HEK293 (cell line): ENCODE measurements around the gene INPP5D.

Experiments
- BCL11A ChIP-seq: fragments of 450-650 bp; formaldehyde crosslinking; IDR thresholded peaks from 2 replicates; pipeline ENCODE4 v1.5.1; 2016; ENCODE audit warnings: low read depth, missing biosample characterization, missing genetic modification characterization
- HOXA7 ChIP-seq: sonication (generic); formaldehyde crosslinking; IDR thresholded peaks from 2 replicates; pipeline ENCODE4 v1.8.1; 2022; ENCODE audit warnings: missing genetic modification reagents, borderline replicate concordance
- HOXD13 ChIP-seq: sonication (generic); formaldehyde crosslinking; IDR thresholded peaks from 2 replicates; pipeline ENCODE4 v1.8.0; 2022; ENCODE audit warnings: missing genetic modification reagents, borderline replicate concordance
- MEIS1 ChIP-seq: sonication (generic); formaldehyde crosslinking; IDR thresholded peaks from 2 replicates; pipeline ENCODE4 v1.8.1; 2022; ENCODE audit warnings: missing genetic modification reagents, mild to moderate bottlenecking, borderline replicate concordance
- PRDM4 ChIP-seq: fragments of 450-650 bp; formaldehyde crosslinking; IDR thresholded peaks from 2 replicates; pipeline ENCODE4 v1.5.1; 2017; ENCODE audit warnings: missing biosample characterization, missing genetic modification characterization
- YY1 ChIP-seq: fragments of 450-650 bp; formaldehyde crosslinking; IDR thresholded peaks from 2 replicates; pipeline ENCODE4 v1.5.1; 2018; ENCODE audit warnings: missing biosample characterization, missing genetic modification characterization
- YY2 ChIP-seq: fragments of 450-650 bp; formaldehyde crosslinking; IDR thresholded peaks from 2 replicates; pipeline ENCODE4 v1.5.1; 2016; ENCODE audit warnings: missing biosample characterization, missing genetic modification characterization
- ZBTB26 ChIP-seq: fragments of 450-650 bp; formaldehyde crosslinking; optimal IDR thresholded peaks from 2 replicates; pipeline ENCODE3; 2016; ENCODE audit warnings: missing biosample characterization, mild to moderate bottlenecking, missing genetic modification characterization
- ZFP3 ChIP-seq: fragments of 450-650 bp; formaldehyde crosslinking; IDR thresholded peaks from 2 replicates; pipeline ENCODE4 v1.5.1; 2016; ENCODE audit warnings: low read depth, missing biosample characterization, missing genetic modification characterization
- ZNF394 ChIP-seq: fragments of 450-650 bp; formaldehyde crosslinking; IDR thresholded peaks from 2 replicates; pipeline ENCODE4 v1.5.1; 2016; ENCODE audit warnings: missing biosample characterization, missing genetic modification characterization, mild to moderate bottlenecking, moderate library complexity, borderline replicate concordance
- ZNF398 ChIP-seq: fragments of 450-650 bp; formaldehyde crosslinking; IDR thresholded peaks from 2 replicates; pipeline ENCODE4 v1.5.1; 2017; ENCODE audit warnings: missing biosample characterization, missing genetic modification characterization
- ZNF580 ChIP-seq: fragments of 450-650 bp; formaldehyde crosslinking; IDR thresholded peaks from 2 replicates; pipeline ENCODE4 v1.5.1; 2016; ENCODE audit warnings: missing biosample characterization, missing genetic modification characterization
- ZSCAN23 ChIP-seq: fragments of 450-650 bp; formaldehyde crosslinking; IDR thresholded peaks from 2 replicates; pipeline ENCODE4 v1.5.1; 2016; ENCODE audit warnings: missing biosample characterization, missing genetic modification characterization
- TF ChIP-seq, protein P1 (sequence below): fragments of 450-650 bp; formaldehyde crosslinking; IDR thresholded peaks from 2 replicates; pipeline ENCODE4 v1.5.1; 2016; ENCODE audit warnings: missing biosample characterization, missing genetic modification characterization

DNA sequence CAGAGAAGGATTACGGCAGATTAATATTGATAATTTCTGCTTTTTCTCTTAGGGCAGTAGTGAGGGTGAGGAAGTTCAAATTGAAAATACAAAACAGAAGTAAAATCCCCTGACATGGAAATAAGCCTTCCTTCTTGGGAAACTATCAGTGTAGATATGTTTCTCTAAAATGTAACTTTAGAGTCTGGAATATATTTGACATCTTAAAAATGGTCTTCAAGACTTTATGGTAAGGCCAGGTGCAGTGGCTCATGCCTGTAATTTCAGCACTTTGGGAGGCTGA, 33.0 kb downstream of the INPP5D start:
- TF ChIP-seq ZFP3 (tag by site-specific recombination) (no peak), PRDM4 (tag by site-specific recombination) (no peak), BCL11A (tag by site-specific recombination) (no peak), ZNF394 (tag by site-specific recombination) (no peak), YY2 (no peak), ZSCAN23 (tag by site-specific recombination) (no peak), ZBTB26 (tag by site-specific recombination) (no peak), HOXA7 (CRISPR knock-in tag) (no peak), MEIS1 (CRISPR knock-in tag) (no peak), HOXD13 (CRISPR knock-in tag) (no peak), YY1 (tag by site-specific recombination) (no peak), ZNF398 (no peak), ZNF580 (no peak)
- TF ChIP-seq, protein P1, sequence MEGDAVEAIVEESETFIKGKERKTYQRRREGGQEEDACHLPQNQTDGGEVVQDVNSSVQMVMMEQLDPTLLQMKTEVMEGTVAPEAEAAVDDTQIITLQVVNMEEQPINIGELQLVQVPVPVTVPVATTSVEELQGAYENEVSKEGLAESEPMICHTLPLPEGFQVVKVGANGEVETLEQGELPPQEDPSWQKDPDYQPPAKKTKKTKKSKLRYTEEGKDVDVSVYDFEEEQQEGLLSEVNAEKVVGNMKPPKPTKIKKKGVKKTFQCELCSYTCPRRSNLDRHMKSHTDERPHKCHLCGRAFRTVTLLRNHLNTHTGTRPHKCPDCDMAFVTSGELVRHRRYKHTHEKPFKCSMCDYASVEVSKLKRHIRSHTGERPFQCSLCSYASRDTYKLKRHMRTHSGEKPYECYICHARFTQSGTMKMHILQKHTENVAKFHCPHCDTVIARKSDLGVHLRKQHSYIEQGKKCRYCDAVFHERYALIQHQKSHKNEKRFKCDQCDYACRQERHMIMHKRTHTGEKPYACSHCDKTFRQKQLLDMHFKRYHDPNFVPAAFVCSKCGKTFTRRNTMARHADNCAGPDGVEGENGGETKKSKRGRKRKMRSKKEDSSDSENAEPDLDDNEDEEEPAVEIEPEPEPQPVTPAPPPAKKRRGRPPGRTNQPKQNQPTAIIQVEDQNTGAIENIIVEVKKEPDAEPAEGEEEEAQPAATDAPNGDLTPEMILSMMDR = no peak
